ENCODE measurements around the gene DAB2.

- TF ChIP-seq CTCF (IDR thresholded peaks at IDR 0.05 in 2 of 3, conservative IDR thresholded peaks at IDR 0.05 in 1 of 3; ENCODE audit: borderline replicate concordance in 1 of 3, insufficient read depth in 1 of 3, low read depth in 2 of 3, low read length in 2 of 3) (no peak), POLR2A (IDR thresholded peaks at IDR 0.05; ENCODE audit: borderline replicate concordance, extremely low read depth, insufficient read depth, insufficient read length) (no peak), SP1 (IDR thresholded peaks at IDR 0.05; ENCODE audit: low read depth) (no peak), SIN3A (IDR thresholded peaks at IDR 0.05; ENCODE audit: low read depth) (no peak), POLR2AphosphoS5 (IDR thresholded peaks at IDR 0.05; ENCODE audit: low read depth, low read length) (no peak)
Observed at GRCh38 chr5:39453606-39454005, 28.8 kb upstream of the DAB2 start.

All from HCT116 (cell line).